Right atrium auricular region (tissue), 2 donors: ENCODE data around the gene BPIFB2. TPM values are rescaled to one million over a fixed set of nuclear protein-coding genes. Genes with fewer than 3 reads are reported as not detected.

Experiments
- DNase-seq: peaks from one replicate; pipeline ENCODE4 v3.0.0-alpha.2; 2019; ENCODE audit warnings: low spot score
- H3K27ac ChIP-seq, 2 donors: fragments of 200-600 bp; sonication (generic); 1 replicate in 1 of 2; 2 replicates in 1 of 2; pipeline ENCODE4 v1.5.1; 2016 to 2019
- H3K27me3 ChIP-seq, 2 donors: fragments of 200-600 bp; sonication (generic); one replicate each; pipeline versions ENCODE4 v1.5.1 to v1.6.0; 2017 to 2019
- H3K36me3 ChIP-seq: fragments of 200-600 bp; sonication (generic); one replicate; pipeline ENCODE4 v1.5.1; 2016
- H3K4me1 ChIP-seq, 2 donors: fragments of 200-600 bp; sonication (generic); one replicate each; pipeline versions ENCODE4 v1.5.1 to v1.6.0; 2017 to 2019
- H3K4me3 ChIP-seq, 2 donors: fragments of 200-600 bp; sonication (generic); 1 replicate in 1 of 2; 2 replicates in 1 of 2; pipeline ENCODE4 v1.5.1; 2017 to 2019; ENCODE audit warnings: mild to moderate bottlenecking in 1 of 2, moderate library complexity in 1 of 2
- H3K9me3 ChIP-seq, 2 donors: fragments of 200-600 bp; sonication (generic); one replicate each; pipeline ENCODE4 v1.5.1; 2019
- CTCF ChIP-seq, 2 donors: fragments of 200-600 bp; sonication (generic); IDR thresholded peaks; one replicate each; pipeline ENCODE4 v1.5.1; 2019; ENCODE audit warnings: antibody characterized with exemption in 2 of 2
- total RNA-seq, 2 donors: library from RNA; depleted of rRNA; stranded (reverse); fragments of >200 nt; gene quantifications; one replicate each; pipeline ENCODE4 v1.1.0, GENCODE V29; 2016

The BPIFB2 gene
- total RNA-seq, 2 donors from 2014 or later, result not detected

- H3K4me1 ChIP-seq, result peaks cover 0 to 12% of the 10 kb centered on the region in 2 donors
- no peaks in the 10 kb centered on the region for H3K36me3 ChIP-seq
- H3K4me3 ChIP-seq, result no peak overlapping the region
- H3K9me3 ChIP-seq, result no peaks in the 10 kb centered on the region
- no peaks in the 10 kb centered on the region for H3K27me3 ChIP-seq
- TF ChIP-seq CTCF (IDR thresholded peaks at IDR 0.05), result no peak
- DNase-seq, result peak; percentile 30
- no peak overlapping the region for H3K27ac ChIP-seq
These were observed 38.0 kb upstream of the BPIFB2 start for GRCh38 chr20:32969356-32970114.

- Histone ChIP-seq H3K4me1 (peaks cover 0 to 12% of the 10 kb centered on the region in 2 donors), H3K4me3 (no peak overlapping the region), H3K27ac (no peak overlapping the region), H3K9me3 (no peaks in the 10 kb centered on the region), H3K36me3 (no peaks in the 10 kb centered on the region), H3K27me3 (no peaks in the 10 kb centered on the region)
- peak; percentile 18 for DNase-seq
- no peak for TF ChIP-seq CTCF (IDR thresholded peaks at IDR 0.05)
These were observed 37.2 kb upstream of the BPIFB2 start for GRCh38 chr20:32970115-32970972.

- no peak for TF ChIP-seq CTCF (IDR thresholded peaks at IDR 0.05)
- Histone ChIP-seq H3K27ac (peak overlapping the region in 1 of 2 donors; percentile 45), H3K4me1 (peaks cover 0 to 12% of the 10 kb centered on the region in 2 donors), H3K9me3 (no peaks in the 10 kb centered on the region), H3K36me3 (no peaks in the 10 kb centered on the region), H3K27me3 (no peaks in the 10 kb centered on the region), H3K4me3 (no peak overlapping the region)
- no peak for DNase-seq
These were observed 36.6 kb upstream of the BPIFB2 start for GRCh38 chr20:32970973-32971300.

GRCh38 chr20:32971703-32972161, 35.8 kb upstream of the BPIFB2 start:
- peak; percentile 11 for DNase-seq
- no peak for TF ChIP-seq CTCF (IDR thresholded peaks at IDR 0.05)
- no peaks in the 10 kb centered on the region for H3K9me3 ChIP-seq
- H3K4me3 ChIP-seq, result no peak overlapping the region
- peak overlapping the region in 1 of 2 donors; percentile 45 for H3K27ac ChIP-seq
- peaks cover 0 to 12% of the 10 kb centered on the region in 2 donors for H3K4me1 ChIP-seq
- no peaks in the 10 kb centered on the region for H3K27me3 ChIP-seq
- H3K36me3 ChIP-seq, result no peaks in the 10 kb centered on the region

GRCh38 chr20:32972181-32973076, 35.1 kb upstream of the BPIFB2 start:
- H3K36me3 ChIP-seq, result no peaks in the 10 kb centered on the region
- no peak for TF ChIP-seq CTCF (IDR thresholded peaks at IDR 0.05)
- H3K9me3 ChIP-seq, result no peaks in the 10 kb centered on the region
- no peak overlapping the region for H3K4me3 ChIP-seq
- peak overlapping the region in 1 of 2 donors; percentile 45 for H3K27ac ChIP-seq
- peaks cover 0 to 12% of the 10 kb centered on the region in 2 donors for H3K4me1 ChIP-seq
- DNase-seq, result peak; percentile 54
- no peaks in the 10 kb centered on the region for H3K27me3 ChIP-seq
